ENCODE measurements around the gene NFIB.

Gene NFIB

DNA sequence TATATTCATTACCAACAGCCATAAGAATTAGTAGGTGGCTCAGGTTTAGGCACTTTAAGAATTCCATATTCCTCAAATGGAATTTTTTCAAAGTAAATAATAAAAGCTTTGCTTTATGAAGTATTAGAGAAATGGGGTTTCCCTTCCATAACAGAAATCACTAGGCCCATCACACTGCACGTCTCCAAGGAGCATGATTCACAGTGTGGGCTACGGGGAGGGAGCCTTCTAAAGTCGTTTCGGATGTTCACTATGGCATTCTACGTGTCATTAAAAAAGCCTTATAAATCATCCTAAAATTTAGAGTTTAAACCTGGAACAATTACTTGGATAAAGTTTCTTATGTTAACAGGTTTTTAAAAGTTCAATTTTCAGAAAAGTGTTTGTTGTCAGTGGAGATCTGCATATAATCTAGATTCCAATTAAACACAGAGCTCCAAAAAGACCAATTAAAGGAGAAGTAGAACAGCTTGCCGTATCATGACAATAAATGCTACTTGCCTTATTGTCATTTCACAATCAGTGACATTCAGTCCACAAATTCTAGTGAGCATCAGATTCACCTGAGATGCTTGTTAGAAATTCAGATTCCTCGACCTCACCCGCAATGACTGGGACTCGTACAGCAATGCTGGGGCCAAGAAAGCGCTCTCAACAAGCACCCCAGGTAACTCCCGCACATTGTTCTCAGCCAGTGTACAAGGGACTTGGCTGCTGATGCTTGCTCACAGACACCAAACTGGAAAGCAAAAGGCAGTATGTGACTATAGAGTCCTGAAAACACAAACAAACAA is 115.7 kb downstream of the NFIB start:
- H3K4me3 Mint-ChIP-seq: no peak overlapping the region
- TF ChIP-seq CTCF (IDR thresholded peaks at IDR 0.05): no peak
- H3K27ac Mint-ChIP-seq: no peak overlapping the region
- H3K27me3 Mint-ChIP-seq (ENCODE audit: low read depth, poor library complexity): peaks cover 3% of the 10 kb centered on the region
- no peaks in the 10 kb centered on the region for H3K9me3 Mint-ChIP-seq
- DNase-seq: no peak
- peaks cover 32% of the 10 kb centered on the region for H3K4me1 Mint-ChIP-seq
- no peaks in the 10 kb centered on the region for H3K36me3 Mint-ChIP-seq (ENCODE audit: low read depth)

- H3K27ac Mint-ChIP-seq: no peak overlapping the region
- DNase-seq: no peak
- H3K36me3 Mint-ChIP-seq (ENCODE audit: low read depth): no peaks in the 10 kb centered on the region
- H3K4me3 Mint-ChIP-seq: no peak overlapping the region
- H3K4me1 Mint-ChIP-seq: peaks cover 32% of the 10 kb centered on the region
- H3K9me3 Mint-ChIP-seq: no peaks in the 10 kb centered on the region
- TF ChIP-seq CTCF (IDR thresholded peaks at IDR 0.05): no peak
- H3K27me3 Mint-ChIP-seq (ENCODE audit: low read depth, poor library complexity): peaks cover 3% of the 10 kb centered on the region
Measured at GRCh38 chr9:14197325-14197858, 116.5 kb downstream of the NFIB start.

DNA sequence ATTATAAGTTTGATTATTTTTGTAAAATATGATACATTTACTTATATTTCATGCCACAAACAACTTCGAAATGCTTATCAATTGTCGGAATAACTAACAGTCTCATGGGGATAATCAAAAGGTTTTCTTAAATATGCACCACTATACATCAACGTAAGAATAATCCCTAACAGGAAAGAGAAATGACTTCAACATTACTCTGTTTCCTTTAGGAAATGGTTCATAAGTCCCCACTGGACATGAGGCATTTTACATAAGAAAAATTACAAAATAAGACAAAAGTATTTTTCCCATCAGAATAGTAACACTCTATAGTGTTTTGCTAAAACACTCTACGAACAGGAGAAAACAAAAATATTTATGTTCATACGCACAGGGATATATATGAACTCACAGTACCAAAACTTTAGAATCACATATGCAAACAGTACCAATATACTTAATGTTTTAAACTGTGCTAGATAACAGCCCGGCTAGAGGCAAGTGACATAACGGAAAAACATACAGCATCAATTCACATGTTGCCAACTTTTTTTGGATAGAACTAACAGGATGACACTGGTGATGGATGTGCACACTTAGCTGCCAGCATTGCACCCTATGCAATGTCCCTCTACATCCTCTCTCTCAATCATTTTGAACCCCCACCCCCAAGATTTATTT is 120.5 kb downstream of the NFIB start:
- peaks cover 26% of the 10 kb centered on the region for H3K4me1 Mint-ChIP-seq
- peaks cover 6% of the 10 kb centered on the region for H3K27me3 Mint-ChIP-seq (ENCODE audit: low read depth, poor library complexity)

GRCh38 chr9:14192556-14192955 is 121.4 kb downstream of the NFIB start:
- no peak for DNase-seq
- no peak overlapping the region for H3K27ac Mint-ChIP-seq
- H3K4me1 Mint-ChIP-seq: peaks cover 22% of the 10 kb centered on the region
- H3K9me3 Mint-ChIP-seq: no peaks in the 10 kb centered on the region
- no peak overlapping the region for H3K4me3 Mint-ChIP-seq
- no peaks in the 10 kb centered on the region for H3K36me3 Mint-ChIP-seq (ENCODE audit: low read depth)
- peaks cover 6% of the 10 kb centered on the region for H3K27me3 Mint-ChIP-seq (ENCODE audit: low read depth, poor library complexity)
- TF ChIP-seq CTCF (IDR thresholded peaks at IDR 0.05): no peak

More for the DNA sequence above, 120.5 kb downstream of the NFIB start:
- no peak overlapping the region for H3K27ac Mint-ChIP-seq
- H3K36me3 Mint-ChIP-seq (ENCODE audit: low read depth): no peaks in the 10 kb centered on the region
- TF ChIP-seq CTCF (IDR thresholded peaks at IDR 0.05): no peak
- no peaks in the 10 kb centered on the region for H3K9me3 Mint-ChIP-seq
- no peak overlapping the region for H3K4me3 Mint-ChIP-seq
- no peak for DNase-seq

DNA sequence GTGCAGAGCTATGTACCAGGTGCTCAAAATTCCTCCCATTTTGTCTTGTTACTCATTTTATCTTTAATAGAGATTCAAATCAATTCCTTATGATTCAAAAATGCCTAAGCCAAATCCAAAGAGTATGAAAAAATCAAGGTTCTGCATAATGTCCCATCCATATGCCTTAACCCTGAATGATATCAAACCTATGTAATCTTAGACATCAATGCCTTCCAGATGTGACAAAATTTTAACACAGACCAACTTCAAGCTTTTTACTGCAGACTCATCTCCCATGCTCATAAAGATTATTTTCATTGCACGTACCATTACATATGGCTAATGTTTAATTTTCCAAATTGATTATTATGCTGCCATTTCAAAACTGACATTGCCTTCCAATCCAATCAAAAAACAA is 122.4 kb downstream of the NFIB start:
- Mint-ChIP-seq H3K4me3 (no peak overlapping the region), H3K4me1 (peaks cover 12% of the 10 kb centered on the region), H3K27me3 (ENCODE audit: low read depth, poor library complexity) (peaks cover 6% of the 10 kb centered on the region), H3K27ac (no peak overlapping the region), H3K9me3 (no peaks in the 10 kb centered on the region), H3K36me3 (ENCODE audit: low read depth) (no peaks in the 10 kb centered on the region)
- DNase-seq: no peak
- no peak for TF ChIP-seq CTCF (IDR thresholded peaks at IDR 0.05)
